ENCODE data around the gene DRAXIN.

DRAXIN gene, protein sequence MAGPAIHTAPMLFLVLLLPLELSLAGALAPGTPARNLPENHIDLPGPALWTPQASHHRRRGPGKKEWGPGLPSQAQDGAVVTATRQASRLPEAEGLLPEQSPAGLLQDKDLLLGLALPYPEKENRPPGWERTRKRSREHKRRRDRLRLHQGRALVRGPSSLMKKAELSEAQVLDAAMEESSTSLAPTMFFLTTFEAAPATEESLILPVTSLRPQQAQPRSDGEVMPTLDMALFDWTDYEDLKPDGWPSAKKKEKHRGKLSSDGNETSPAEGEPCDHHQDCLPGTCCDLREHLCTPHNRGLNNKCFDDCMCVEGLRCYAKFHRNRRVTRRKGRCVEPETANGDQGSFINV

GRCh38 chr1:11691302-11691914, at the start of gene DRAXIN:
Gene DRAXIN (plus strand): TSS chr1:11691710. CDS start chr1:11706259, 14,549 bp downstream.
- no peak for DNase-seq

GRCh38 chr1:11641776-11642305, 49.7 kb upstream of the DRAXIN start:
- DNase-seq = no peak

GRCh38 chr1:11642418-11643017, 49.0 kb upstream of the DRAXIN start:
- peak; percentile 76 for DNase-seq

DNA sequence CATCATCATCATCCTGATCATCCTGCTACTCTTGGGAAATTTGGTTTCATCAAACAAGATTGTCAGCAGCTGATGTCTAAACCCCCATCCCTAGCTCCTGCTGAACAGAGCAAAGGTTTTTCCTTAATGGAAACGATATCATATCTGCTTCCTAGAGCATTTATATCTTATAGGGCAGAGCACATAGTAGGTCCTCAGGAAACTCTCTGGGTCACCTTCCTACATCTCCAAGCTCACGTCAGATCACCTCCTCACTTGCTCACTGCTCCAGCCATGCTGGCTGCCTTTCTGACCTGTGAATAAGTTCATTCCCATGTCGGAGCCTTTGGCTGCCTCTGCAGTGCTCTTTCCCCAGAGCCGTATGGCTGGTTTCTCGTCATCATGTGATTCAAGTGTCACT, 47.7 kb upstream of the DRAXIN start:
- DNase-seq = no peak

DNA sequence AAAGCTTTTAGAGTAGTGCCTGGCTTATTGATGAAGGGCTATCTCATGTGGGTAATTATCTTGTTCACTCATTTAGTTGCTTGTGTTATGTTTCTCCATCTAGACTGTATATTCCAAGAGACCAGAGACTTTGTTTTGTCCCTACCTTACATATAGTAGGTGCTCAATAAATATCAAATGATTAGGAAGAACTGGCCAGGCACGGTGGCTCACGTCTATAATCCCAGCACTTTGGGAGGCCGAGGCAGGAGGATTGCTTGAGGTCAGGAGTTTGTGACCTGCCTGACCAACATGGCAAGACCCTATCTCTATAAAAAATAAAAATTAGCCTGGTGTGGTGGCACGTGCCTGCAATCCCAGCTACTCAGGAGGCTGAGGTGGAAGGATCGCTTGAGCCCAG, 46.2 kb upstream of the DRAXIN start:
- no peak for DNase-seq

DNA sequence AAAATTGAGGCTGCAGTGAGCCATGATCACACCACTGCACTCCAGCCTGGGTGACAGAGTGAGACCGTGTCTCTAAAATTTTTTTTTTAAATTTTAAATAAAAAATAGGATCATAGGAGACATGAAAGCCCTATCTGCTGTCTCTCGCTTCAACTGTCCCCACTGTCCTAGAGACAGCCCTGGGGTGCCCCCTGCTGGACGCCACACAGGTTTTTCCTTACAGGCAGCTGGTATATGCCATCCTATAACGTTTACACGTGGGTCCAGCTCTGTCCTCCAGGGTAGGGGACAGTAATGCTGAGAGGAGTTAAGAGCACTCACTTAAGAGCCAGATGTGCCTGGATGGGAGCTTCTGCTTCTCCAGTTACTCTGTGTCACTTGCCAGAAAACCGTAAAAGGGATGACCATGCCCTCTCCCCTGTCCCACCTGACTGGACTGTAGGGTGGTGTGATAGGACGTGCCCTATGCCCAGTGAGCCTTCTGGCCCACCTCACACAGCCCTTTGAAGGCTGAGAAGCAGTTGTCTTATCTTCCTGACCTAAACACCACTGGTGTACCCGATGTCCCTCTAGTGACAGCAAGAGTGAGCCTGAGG, 45.7 kb upstream of the DRAXIN start:
- peak; percentile 89 for DNase-seq

DNA sequence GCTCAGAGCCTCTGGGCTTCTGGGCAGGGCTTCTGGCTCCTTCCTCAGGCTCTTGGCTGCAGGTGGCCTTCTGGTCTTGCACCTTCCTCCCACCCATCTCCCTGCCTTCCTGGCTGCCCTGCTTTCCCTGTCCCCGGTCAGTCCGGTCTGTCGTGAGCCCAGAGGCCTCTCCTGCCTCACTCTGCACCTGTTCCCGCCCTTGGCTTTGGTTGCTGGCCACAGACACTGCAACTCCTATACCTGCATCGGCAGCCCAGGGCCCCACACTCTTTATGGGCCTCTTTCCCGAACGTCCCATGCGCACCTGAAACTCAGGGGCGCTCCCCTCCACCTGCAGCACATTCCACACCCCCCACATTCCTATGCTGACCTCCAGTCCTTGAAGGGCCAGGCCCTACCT, 45.2 kb upstream of the DRAXIN start:
- no peak for DNase-seq

- no peak for DNase-seq
Measured at GRCh38 chr1:11647333-11647732, 44.2 kb upstream of the DRAXIN start.

- no peak for DNase-seq
Measured at GRCh38 chr1:11648039-11648438, 43.5 kb upstream of the DRAXIN start.

DNA sequence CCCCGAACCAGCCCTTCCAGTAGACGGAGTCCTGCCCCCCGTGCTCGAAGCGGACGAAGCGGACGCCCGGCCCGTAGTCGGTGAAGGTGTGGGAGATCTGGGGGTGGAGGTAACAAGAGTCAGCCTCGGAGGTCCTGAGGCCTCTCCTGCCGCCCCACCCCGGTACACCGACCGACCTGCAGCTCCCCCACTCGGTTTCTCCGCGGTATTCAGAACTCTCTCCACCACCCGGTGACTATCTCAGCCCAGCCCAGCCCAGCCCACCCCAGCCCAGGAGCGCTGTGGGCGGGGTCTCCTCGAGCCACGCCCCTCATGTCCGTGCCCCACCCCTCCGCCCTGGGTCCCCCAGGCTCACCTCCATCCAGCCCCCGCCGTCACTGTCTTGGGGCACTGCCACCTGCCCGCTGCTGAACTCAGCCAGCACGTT, 42.8 kb upstream of the DRAXIN start:
- DNase-seq = peak; percentile 58

DNA sequence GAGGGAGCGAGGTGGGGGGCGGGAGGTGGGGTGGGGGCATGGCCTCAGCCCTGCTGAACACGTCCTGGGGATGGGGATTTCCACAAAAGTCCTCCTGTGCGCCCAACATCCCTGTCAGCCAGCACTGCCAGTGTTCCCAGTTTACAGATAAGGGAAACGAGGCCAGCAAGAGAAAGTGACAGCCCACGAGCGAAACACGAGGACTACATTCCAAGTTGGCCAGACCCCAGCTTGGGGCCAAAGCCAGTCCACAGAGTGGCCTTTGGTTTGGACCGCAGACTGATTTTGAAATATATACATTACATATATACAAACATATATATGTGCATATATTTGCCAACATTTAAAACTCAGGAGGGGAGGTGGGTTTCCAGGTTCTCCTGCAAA, 42.3 kb upstream of the DRAXIN start:
- no peak for DNase-seq

- peak; percentile 6 for DNase-seq
Measured at GRCh38 chr1:11649624-11650330, 41.7 kb upstream of the DRAXIN start.

DNA sequence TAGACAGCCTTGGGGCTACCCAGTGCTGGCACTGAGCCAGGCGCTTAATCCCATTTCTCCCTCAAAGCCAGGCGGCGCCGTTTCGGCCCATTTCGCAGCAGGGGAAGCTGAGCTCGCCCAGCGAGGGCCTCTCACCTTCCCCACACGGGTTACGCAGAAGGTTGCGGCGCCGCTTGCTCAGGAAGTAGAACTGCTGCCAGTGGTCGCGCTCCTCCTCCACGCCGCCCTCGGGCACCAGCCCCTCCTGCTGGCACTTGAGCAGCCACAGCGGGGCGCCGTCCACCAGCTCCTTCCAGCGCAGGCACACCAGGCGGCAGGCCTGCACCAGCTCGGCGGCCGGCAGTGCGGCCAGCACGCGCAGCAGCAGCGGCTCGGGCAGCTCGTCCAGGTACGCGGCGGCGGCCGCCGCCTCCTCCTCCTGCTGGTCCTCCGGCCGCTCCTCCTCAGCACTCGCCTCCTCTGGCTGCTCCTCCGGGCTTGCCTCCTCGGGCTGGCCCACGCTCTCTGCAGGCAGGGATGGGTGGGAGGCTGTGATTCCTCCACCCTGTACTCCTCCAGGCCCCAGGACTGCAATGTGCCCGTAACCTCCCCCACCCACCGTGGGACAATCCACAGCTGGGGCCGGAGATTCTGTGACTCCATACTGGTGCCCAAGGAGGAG, 41.0 kb upstream of the DRAXIN start:
- peak; percentile 84 for DNase-seq

DNA sequence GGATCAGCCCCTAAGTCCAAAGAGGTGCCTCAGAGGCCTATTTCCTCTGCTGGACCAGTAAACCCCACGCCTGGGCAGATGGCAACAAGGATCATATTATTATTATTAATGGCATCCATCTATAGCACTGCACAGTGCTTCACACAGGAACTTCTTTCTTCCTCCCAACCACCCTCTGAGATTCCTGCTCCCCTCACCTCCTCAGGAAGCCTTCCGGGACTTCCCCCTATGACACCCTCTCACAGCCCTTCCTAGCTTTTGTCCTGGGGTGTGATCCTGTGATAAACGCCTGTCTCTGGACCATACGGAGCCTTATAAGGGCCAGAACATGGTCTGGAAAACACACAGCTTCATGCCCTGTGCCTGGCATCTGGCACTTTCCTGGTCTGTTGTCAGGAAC, 40.5 kb upstream of the DRAXIN start:
- DNase-seq = no peak

DNA sequence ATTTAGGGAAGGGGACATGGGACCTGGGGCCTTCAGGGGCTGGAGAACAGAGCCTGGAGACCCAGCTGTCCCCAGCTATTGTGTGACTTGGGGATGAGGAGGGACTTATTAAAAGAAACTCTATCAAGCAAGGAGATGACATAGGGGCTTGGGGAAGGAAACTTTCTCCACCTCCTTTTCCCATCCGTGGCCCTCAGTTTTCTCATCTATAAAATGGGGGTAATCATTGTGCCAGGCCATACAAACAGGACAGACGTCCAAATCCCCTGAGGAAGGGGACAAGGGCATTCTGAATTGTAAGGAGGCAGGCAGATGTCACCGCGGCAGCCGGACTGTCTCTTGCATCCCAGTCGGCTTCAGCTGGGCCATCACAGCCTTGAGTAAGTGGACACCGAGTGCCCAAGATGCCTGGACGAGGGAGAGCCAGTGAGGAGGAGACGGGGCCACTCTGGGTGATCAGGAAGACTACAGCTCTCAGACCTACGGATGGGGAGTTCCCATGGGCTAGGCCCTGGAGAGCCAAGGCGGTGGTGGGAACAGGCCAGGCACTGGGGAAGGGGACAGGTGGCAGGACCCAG, 39.2 kb upstream of the DRAXIN start:
- DNase-seq = no peak

DNA sequence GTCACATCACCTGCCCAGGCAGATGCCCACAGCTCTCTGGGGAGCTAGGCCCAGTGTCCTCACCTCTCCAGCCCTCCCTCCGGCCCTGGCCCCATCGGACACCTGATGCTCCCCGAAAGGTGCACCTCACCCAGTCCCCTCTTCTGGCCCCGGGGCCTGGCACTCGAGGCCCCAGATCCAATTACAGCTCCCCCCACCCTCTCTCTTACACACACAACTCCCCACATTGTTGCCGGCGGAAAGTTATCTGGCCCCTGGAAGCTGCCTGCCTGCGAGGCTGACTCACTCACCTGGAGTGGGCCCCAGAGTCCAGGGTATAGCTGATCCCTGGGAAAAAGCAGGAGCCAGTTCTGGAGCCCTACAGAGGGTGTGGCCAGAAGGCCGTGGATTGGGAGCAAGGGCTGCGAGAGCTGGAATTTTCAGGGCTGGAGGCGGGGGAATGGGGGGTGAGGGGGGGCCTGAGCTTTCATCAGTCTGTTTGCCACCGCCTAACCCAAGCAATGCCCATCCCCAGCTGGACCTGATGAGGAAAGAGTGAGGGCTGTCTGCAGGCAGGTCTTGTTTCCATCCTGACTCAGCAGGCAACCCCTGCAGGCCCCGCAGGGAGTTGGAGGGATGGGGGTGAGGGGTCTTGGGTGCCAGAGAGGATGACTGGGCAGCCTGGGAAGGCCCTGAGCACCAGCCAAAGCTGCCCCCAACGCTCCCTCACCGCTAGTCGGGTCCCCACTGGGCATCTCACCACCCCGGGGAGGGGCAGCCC, 38.2 kb upstream of the DRAXIN start:
- DNase-seq = no peak

DNA sequence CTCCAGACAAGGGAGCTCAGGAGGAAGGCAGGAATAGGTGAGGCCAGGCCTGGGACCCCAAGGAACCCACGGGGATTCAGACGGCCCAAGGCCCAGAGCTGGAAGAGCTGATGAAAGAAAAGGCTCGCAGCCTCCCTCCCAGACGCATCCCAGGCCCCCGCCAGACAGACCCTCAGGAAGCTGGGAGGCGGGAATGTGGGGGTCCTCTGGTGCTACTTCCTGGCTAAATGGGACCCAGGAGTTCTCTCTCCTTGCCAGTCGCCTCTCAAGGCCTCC, 37.7 kb upstream of the DRAXIN start:
- DNase-seq = no peak

- DNase-seq = peak; percentile 80
Measured at GRCh38 chr1:11654137-11654938, 37.2 kb upstream of the DRAXIN start, which contains the start of the genes FBXO2 and FBXO44. Gene FBXO2 (minus strand): TSS chr1:11654429. CDS start chr1:11654340, 89 bp downstream. Gene FBXO44 (plus strand): TSS chr1:11654877. CDS start chr1:11655836, 959 bp downstream.

DNA sequence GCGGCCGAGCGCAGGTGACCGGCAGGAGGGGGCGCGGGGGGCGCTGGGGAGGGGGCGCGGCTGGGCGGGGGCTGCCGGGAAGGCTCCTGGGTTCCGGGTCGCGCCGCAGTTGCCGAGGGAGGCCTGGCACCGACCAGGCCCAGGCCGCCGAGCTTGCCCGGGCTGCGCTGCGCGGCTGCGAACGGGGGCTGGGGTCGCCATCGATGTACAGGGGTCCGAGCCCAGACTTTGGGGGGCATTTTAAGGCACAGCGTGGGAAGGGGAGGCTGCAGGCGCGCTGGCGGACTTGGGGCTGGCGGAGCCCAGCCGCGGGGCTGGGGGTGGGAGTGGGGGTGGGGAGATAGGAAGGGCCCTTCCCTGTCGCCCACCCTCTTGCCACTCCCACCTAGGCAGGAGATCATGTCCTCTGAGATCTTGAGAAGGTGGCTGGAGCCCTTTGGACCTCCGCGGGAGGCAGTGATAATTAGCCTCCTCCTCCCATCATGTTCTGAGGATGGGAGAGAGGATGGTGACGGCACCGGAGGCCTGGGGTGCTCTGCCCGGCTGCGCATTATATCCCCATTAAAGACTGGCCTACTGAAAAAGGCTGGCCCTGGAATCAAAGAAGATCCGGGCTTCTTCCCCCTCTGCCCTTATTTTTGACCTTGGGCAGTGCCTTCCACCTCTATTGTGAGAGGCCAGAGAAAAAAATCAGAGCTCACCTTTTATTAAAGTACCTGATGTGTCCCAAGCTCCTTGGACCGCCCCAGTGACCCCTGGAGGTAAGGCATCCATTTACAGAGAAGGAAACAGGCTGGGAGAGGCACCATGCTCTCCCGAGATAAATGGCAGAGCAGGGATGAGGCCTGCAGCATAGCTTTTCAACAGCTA, 36.3 kb upstream of the DRAXIN start:
- no peak for DNase-seq

All from CD4-positive, alpha-beta T cell treated with Interleukin-6 for 4 hours (primary cell).